ENCODE results near the gene IL17F.

The IL17F gene

GRCh38 chr6:52245425-52245824 lies 1.1 kb upstream of the IL17F start:
- Histone ChIP-seq H3K36me3 (no peaks in the 10 kb centered on the region), H3K9me3 (no peaks in the 10 kb centered on the region), H3K4me3 (ENCODE audit: low read depth in 1 of 2, low read length in 1 of 2) (no peak overlapping the region), H3K4me1 (ENCODE audit: control insufficient read depth in 1 of 2, insufficient read depth in 1 of 2, low read depth in 1 of 2, low read length in 1 of 2) (no peaks in the 10 kb centered on the region), H3K27me3 (peaks cover 6% of the 10 kb centered on the region), H3K27ac (no peak overlapping the region)
- TF ChIP-seq, protein P1, sequence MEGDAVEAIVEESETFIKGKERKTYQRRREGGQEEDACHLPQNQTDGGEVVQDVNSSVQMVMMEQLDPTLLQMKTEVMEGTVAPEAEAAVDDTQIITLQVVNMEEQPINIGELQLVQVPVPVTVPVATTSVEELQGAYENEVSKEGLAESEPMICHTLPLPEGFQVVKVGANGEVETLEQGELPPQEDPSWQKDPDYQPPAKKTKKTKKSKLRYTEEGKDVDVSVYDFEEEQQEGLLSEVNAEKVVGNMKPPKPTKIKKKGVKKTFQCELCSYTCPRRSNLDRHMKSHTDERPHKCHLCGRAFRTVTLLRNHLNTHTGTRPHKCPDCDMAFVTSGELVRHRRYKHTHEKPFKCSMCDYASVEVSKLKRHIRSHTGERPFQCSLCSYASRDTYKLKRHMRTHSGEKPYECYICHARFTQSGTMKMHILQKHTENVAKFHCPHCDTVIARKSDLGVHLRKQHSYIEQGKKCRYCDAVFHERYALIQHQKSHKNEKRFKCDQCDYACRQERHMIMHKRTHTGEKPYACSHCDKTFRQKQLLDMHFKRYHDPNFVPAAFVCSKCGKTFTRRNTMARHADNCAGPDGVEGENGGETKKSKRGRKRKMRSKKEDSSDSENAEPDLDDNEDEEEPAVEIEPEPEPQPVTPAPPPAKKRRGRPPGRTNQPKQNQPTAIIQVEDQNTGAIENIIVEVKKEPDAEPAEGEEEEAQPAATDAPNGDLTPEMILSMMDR (IDR thresholded peaks at IDR 0.05) = no peak

DNA sequence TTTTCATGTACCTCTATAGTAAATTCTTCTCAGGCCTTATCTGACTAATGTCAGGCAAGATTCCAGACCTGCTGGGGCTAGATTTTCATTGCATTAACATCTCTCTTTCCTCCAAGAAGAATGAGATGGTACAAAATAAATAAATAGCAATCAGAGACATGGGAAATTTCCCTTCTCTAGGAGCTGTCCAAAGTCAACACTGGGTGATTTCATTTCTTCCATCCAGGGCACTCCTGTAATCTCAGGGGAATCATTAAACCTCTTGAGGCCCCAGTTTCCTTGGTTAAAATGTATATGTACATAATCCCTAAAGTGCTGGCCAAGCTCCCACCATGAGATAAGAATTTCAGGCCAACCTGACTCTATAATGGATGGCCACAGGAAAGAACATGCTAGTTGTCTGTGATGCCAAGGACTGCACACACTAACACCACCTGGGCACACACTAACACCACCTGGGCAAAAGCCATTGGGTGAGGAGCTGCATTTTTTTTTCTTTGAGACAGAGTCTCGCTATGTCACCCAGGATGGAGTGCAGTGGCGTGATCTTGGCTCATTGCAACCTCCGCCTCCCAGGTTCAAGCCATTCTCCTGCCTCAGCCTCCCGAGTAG lies 912 bp downstream of the IL17F start:
- TF ChIP-seq, protein P1 (IDR thresholded peaks at IDR 0.05) = no peak
- Histone ChIP-seq H3K27me3 (no peaks in the 10 kb centered on the region), H3K27ac (no peak overlapping the region), H3K4me1 (ENCODE audit: control insufficient read depth in 1 of 2, insufficient read depth in 1 of 2, low read depth in 1 of 2, low read length in 1 of 2) (no peaks in the 10 kb centered on the region), H3K4me3 (ENCODE audit: low read depth in 1 of 2, low read length in 1 of 2) (no peak overlapping the region), H3K36me3 (no peaks in the 10 kb centered on the region), H3K9me3 (no peaks in the 10 kb centered on the region)

DNA sequence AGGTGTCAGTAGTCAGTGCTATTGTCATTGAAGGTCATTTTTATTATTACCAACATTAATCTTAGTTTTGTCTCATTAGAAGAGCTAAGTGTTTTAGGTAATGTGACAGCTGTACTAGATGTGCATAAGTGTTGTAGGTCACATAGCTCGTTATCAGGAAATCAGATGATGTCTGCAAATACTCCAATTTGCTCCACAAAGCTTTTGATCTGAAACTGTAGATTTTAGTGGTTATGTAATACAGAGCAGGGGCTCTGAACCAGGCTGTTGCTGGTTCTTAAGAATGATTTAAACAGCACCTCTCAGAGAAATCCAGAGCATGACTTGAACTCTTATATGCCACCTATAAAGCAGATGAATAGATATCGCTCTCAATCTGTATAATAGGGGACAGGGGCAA lies 2.5 kb downstream of the IL17F start:
- Histone ChIP-seq H3K4me1 (ENCODE audit: control insufficient read depth in 1 of 2, insufficient read depth in 1 of 2, low read depth in 1 of 2, low read length in 1 of 2) (no peaks in the 10 kb centered on the region), H3K27ac (no peak overlapping the region), H3K4me3 (ENCODE audit: low read depth in 1 of 2, low read length in 1 of 2) (no peak overlapping the region), H3K9me3 (no peaks in the 10 kb centered on the region), H3K36me3 (no peaks in the 10 kb centered on the region), H3K27me3 (no peaks in the 10 kb centered on the region)
- TF ChIP-seq, protein P1 (IDR thresholded peaks at IDR 0.05) = no peak

DNA sequence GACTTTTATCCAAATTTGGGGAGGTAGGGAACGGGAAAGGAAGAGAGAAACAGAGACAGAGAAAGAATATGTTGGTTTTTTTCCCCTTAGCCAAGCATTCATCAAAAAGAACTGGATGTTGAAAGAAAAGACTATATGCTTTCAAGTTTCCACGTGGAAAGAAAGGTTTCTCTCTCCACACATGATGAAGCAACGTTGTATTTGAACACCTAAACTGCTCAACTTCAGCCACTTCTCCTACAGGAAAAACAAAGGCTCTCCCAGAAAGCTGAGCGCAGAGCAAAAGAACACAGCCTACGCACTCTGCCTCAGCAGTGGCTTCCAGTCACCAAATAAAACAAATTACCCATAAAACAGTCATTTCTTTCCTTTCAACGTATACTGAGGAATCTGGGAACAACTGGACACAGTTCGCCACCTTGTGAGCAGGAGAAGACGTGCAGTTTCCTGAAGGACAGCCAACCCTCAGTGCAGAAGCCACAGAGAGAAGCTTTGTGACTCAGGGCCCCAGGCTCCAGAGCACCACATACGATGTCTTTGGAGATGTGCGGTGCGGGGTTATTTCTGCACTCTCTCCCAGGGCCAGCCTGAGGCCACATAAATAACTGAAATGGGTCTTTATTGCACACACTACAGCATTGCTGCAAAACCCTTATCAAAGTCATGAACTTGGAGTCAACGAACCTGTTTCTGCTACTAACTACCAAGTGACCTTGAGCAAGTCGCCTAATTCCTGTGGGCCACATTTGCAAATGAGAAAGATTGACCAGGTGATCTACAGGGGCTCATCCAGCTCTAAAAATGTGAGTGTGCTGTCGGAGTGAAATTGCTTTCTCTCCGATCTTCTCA lies 10.1 kb downstream of the IL17F start:
- Histone ChIP-seq H3K36me3 (no peaks in the 10 kb centered on the region), H3K4me1 (ENCODE audit: control insufficient read depth in 1 of 2, insufficient read depth in 1 of 2, low read depth in 1 of 2, low read length in 1 of 2) (no peaks in the 10 kb centered on the region), H3K27me3 (no peaks in the 10 kb centered on the region), H3K27ac (no peak overlapping the region), H3K9me3 (no peaks in the 10 kb centered on the region), H3K4me3 (ENCODE audit: low read depth in 1 of 2, low read length in 1 of 2) (no peak overlapping the region)
- TF ChIP-seq, protein P1 (IDR thresholded peaks at IDR 0.05) = no peak

GRCh38 chr6:52233005-52233404 lies 11.3 kb downstream of the IL17F start:
- Histone ChIP-seq H3K4me3 (ENCODE audit: low read depth in 1 of 2, low read length in 1 of 2) (no peak overlapping the region), H3K27ac (no peak overlapping the region), H3K9me3 (no peaks in the 10 kb centered on the region), H3K36me3 (no peaks in the 10 kb centered on the region), H3K4me1 (ENCODE audit: control insufficient read depth in 1 of 2, insufficient read depth in 1 of 2, low read depth in 1 of 2, low read length in 1 of 2) (no peaks in the 10 kb centered on the region), H3K27me3 (no peaks in the 10 kb centered on the region)
- TF ChIP-seq, protein P1 (IDR thresholded peaks at IDR 0.05) = no peak

Data from neutrophil (primary cell).